ENCODE results near the gene GNAO1. TPM values are rescaled to one million over a fixed set of nuclear protein-coding genes. Genes with fewer than 3 reads are reported as not detected.
A peak's percentile ranks its signal among the peaks of the same experiment; 100 is the strongest.

GNAO1 gene
- total RNA-seq, 4 donors from 2014 or later, result 2.7 to 12.9 (median 6.1) TPM

GRCh38 chr16:56312556-56312955 is 121.3 kb downstream of the GNAO1 start:
- Histone ChIP-seq H3K9me3 (no peaks in the 10 kb centered on the region), H3K4me1 (no peaks in the 10 kb centered on the region), H3K27ac (no peak overlapping the region), H3K27me3 (no peaks in the 10 kb centered on the region), H3K36me3 (no peaks in the 10 kb centered on the region), H3K4me3 (no peak overlapping the region)
- TF ChIP-seq CTCF (IDR thresholded peaks at IDR 0.05) (no peak), POLR2A (IDR thresholded peaks at IDR 0.05) (no peak), EP300 (IDR thresholded peaks at IDR 0.05) (no peak)
- 98 to 100% methylated on average over 4 to 7 of the region's 7 CpGs for WGBS, 2 donors
- DNase-seq (ENCODE audit: low spot score in 2 of 2), result no peak

GRCh38 chr16:56314244-56314850 is 123.1 kb downstream of the GNAO1 start:
- Histone ChIP-seq H3K27me3 (no peaks in the 10 kb centered on the region), H3K27ac (no peak overlapping the region), H3K4me1 (peaks cover 0 to 10% (median 5%) of the 10 kb centered on the region in 4 donors), H3K36me3 (no peaks in the 10 kb centered on the region), H3K9me3 (no peaks in the 10 kb centered on the region), H3K4me3 (no peak overlapping the region)
- TF ChIP-seq POLR2A (IDR thresholded peaks at IDR 0.05) (no peak), CTCF (IDR thresholded peaks at IDR 0.05) (no peak), EP300 (IDR thresholded peaks at IDR 0.05) (no peak)
- DNase-seq (ENCODE audit: low spot score in 2 of 2), result no peak
- 81 to 88% methylated on average over 18 of the region's 18 CpGs for WGBS, 2 donors

GRCh38 chr16:56315955-56316354 is 124.7 kb downstream of the GNAO1 start:
- TF ChIP-seq EP300 (IDR thresholded peaks at IDR 0.05), result no peak
- no peak for TF ChIP-seq CTCF (IDR thresholded peaks at IDR 0.05)
- TF ChIP-seq POLR2A (IDR thresholded peaks at IDR 0.05), result no peak
- DNase-seq (ENCODE audit: low spot score in 2 of 2), result no peak

GRCh38 chr16:56316545-56316944 is 125.3 kb downstream of the GNAO1 start:
- Histone ChIP-seq H3K4me3 (no peak overlapping the region), H3K36me3 (no peaks in the 10 kb centered on the region), H3K4me1 (peaks cover 0 to 10% (median 5%) of the 10 kb centered on the region in 4 donors), H3K27ac (no peak overlapping the region), H3K27me3 (no peaks in the 10 kb centered on the region), H3K9me3 (no peaks in the 10 kb centered on the region)
- TF ChIP-seq POLR2A (IDR thresholded peaks at IDR 0.05) (no peak), EP300 (IDR thresholded peaks at IDR 0.05) (no peak), CTCF (IDR thresholded peaks at IDR 0.05) (no peak)
- no peak for DNase-seq (ENCODE audit: low spot score in 2 of 2)
- 93 to 96% methylated on average over 7 of the region's 7 CpGs for WGBS, 2 donors

More at GRCh38 chr16:56315955-56316354, 124.7 kb downstream of the GNAO1 start:
- Histone ChIP-seq H3K4me3 (no peak overlapping the region), H3K4me1 (peaks cover 0 to 10% (median 5%) of the 10 kb centered on the region in 4 donors), H3K27me3 (no peaks in the 10 kb centered on the region), H3K9me3 (no peaks in the 10 kb centered on the region), H3K27ac (no peak overlapping the region), H3K36me3 (no peaks in the 10 kb centered on the region)
- 91 to 93% methylated on average over 6 to 7 of the region's 7 CpGs for WGBS, 2 donors

GRCh38 chr16:56317998-56318826 is 126.9 kb downstream of the GNAO1 start:
- peak; percentile 83 to 84 for DNase-seq (ENCODE audit: low spot score in 2 of 2)
- Histone ChIP-seq H3K9me3 (no peaks in the 10 kb centered on the region), H3K27ac (no peak overlapping the region), H3K4me1 (peaks cover 0 to 10% (median 5%) of the 10 kb centered on the region in 4 donors), H3K4me3 (peak overlapping the region in 3 of 4 donors; percentile 23 to 35 (median 29)), H3K36me3 (no peaks in the 10 kb centered on the region), H3K27me3 (no peaks in the 10 kb centered on the region)
- WGBS, 2 donors, result 12 to 19% methylated on average over 25 to 28 of the region's 28 CpGs
- TF ChIP-seq POLR2A (IDR thresholded peaks at IDR 0.05), result no peak
- TF ChIP-seq CTCF (IDR thresholded peaks at IDR 0.05), result peak; percentile 90 to 97 (median 96)
- peak in 1 of 2 donors; percentile 38 for TF ChIP-seq EP300 (IDR thresholded peaks at IDR 0.05)
